IPS-11a (cell line): ENCODE measurements around the gene SVEP1.
"Not testable (repeated sequence)": the region's sequence is repeated elsewhere in the genome, so short reads cannot be mapped to it uniquely, and the experiment has no call there.

Experiments
- H3K4me3 ChIP-seq: one replicate; pipeline ENCODE4 v1.5.1; 2013; ENCODE audit warnings: low read depth, low read length, control low read depth

Gene SVEP1

DNA sequence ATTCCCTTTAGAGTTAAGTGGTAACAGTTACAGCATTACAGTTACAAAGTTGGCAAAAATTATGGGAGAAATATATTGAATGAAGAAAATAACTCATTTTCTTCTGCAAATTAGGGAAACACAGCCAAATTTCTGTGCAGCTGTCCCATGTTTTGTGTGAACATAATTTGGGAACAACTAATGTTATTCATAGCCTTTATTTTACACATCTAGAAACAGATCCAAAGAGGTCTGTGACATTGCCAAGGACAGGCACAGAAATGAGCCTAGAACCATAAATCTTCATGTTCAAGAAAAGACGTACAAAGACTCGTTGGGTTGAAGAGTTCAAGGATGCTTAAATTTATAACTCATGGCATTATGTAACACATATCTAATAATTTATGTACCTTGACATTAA lies 127.8 kb downstream of the SVEP1 start:
- no peak overlapping the region for H3K4me3 ChIP-seq

DNA sequence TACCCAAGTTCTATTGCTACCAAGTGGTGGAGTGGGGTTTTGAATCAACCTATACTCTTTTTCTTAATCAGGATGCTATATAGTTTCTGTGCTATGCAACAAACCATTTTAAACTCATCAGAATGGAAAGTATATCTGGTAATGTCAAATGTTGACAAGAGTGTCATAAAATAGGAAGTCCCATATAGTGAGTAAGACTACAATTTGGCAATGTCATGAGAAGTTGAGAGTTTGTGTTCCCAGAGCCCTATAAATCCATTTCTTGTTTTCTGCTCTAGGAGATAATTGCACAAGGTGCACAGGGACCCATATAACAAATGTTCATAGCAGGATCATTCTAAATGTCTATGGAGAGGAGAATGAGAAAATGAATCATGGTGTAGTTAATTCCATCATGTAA lies 132.1 kb downstream of the SVEP1 start:
- no peak overlapping the region for H3K4me3 ChIP-seq

DNA sequence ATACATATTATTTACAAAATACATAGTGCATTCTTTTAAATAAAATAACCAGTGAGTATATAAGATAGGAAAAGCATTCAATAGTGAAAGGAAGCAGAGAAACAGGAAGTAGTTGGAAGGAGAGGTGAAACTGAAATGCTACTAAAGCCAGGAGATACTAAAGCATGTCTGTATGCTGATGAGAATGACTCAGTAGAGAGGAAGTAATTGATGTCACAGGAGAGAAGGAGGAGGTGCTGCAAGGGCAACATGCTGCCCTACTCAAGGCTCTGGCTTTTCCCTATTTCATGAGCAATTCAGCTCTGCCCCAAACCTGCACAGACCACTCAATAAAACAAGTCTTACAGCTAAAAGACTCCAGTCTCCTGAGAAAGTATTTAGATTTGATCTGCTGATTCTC lies 133.4 kb downstream of the SVEP1 start:
- H3K4me3 ChIP-seq, result no peak overlapping the region

DNA sequence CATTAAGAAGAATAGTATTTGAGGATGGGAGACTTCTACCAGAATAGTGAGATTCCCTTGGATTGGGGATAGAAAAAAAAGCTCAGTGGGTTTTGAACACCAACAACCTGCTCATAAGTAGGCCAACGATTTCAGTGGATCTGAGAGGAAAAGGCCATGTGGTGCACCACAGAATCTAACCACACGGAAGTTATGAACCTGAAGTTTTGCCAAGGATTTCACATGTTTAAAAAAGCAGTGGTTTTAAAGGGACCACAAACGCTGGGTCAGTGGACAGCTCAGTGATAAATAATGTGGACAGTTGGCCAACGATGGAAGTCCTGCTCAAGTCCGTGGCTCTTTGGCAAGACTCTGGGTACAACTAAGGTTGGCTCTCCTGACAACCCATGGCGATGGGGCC lies 134.6 kb downstream of the SVEP1 start:
- H3K4me3 ChIP-seq, result no peak overlapping the region

DNA sequence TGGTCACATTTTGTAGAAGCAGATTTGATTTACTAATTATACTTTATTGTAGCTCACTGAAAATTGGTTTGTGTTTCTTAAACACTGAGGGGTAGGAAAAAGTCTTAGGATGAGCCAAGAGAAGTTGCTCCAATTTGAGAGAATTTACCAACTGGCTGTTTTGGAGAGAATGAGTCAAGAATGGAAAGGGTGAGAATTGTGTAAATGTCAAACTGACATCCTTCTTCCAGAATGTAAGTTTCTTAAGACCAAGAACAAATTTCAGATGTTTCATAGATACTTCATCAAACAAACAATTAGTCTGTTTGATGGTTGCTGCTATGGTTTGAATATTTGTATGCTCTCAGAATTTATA lies 135.7 kb downstream of the SVEP1 start:
- no peak overlapping the region for H3K4me3 ChIP-seq

DNA sequence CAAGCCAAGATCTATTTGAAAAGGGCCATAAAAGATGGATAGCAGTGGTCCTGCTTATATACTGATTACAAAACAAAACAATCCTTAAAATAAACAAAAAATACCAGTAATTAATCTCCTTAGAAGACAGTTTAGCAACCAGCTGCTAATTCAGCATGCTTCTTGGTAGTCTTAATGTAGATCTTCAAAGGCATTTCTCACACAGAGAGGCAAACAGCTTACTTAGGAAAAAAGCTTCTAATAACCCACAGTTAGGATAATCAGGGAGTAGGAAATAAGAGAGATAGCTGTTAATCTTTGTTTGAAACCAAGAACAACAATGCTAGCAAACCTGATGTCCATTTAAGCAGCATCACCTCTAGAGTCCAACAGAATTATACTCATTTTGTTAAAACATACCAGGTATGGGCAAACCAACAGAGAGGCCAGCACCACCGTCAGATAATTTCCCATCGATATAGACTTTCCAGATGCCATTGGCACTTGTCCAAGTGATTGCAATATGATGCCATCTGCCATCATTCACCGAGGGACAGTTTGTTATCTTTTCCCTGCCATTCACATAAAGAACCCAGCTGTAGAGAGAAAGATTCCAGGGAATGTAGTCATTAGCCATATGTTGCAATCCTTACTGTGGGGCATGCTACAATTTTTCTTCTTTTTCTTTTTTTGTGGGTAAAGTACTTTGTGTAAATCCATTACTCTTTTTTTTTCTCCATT lies 136.2 kb downstream of the SVEP1 start:
- no peak overlapping the region for H3K4me3 ChIP-seq

DNA sequence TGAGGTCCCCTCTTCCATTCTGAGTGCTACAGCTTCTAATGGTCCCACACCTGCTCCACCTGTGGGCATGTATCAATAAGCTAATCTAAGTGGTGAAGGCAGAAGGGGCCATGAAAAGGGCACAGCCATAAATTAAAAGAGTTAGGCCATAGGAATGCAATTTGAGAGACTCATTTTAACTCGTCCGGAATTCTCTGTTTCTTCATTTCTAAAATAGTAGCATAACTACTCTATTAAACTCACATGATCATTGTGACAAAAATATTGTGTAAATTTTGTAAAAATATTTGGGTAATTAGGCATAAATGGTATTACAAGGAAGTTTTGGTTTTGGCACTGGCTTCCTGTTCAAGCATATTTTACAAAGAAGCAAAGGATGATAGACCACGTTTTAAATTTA lies 138.7 kb downstream of the SVEP1 start:
- H3K4me3 ChIP-seq, result no peak overlapping the region

DNA sequence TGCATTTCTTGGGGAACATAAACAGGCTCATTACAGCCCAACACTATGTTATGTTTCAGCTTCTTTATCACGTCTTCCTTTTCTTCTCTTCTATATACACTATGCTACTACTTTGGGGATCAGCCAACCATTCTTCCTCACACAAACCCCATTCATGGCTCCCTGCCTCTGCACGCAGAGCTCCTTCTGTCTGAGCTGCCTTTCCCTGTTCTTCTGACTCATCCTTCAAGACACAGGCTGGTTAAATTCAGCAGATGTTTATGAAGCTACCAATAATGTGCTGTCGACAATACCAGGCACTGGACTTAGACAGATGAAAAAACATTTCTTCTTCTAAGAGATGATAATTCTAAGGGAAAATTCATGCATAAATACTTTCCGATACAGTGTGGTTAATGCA lies 139.4 kb downstream of the SVEP1 start:
- no peak overlapping the region for H3K4me3 ChIP-seq

DNA sequence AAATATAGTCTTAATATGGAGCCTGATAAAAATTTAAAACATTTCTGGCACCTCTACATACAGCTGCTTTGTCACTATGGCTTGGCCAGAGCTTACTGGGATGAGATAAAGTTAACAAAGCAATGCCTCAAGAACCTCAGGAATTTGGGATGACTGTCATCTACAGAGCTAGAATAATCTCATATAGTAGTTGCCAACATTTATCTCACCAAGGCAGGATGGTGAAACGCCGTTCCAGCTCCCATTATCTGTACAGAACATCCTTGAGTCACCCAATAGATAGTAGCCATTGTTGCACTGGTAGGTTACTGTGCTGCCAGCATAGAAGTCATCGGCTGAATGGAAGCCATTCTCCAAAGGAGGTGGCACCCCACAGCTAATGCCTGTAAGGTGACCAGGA lies 147.3 kb downstream of the SVEP1 start:
- H3K4me3 ChIP-seq, result no peak overlapping the region

DNA sequence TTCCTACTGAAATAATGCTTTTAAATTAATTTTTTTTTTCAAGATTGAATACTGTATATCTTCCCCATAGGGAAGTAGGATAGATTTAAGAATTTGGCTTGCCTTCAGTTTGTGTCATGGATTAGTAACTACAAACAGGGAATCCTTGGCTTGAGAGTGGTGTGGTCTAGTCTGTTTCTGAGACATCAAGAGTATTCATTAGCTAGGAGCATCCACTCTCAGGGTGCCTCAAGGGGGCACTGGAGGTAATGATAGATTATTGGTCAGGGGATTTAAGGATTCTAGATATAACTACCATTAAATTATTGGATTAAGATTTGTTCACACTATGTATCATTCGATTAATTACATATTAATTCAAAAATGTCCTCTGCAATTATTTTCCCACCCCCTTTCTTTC lies 150.1 kb downstream of the SVEP1 start:
- no peak overlapping the region for H3K4me3 ChIP-seq

DNA sequence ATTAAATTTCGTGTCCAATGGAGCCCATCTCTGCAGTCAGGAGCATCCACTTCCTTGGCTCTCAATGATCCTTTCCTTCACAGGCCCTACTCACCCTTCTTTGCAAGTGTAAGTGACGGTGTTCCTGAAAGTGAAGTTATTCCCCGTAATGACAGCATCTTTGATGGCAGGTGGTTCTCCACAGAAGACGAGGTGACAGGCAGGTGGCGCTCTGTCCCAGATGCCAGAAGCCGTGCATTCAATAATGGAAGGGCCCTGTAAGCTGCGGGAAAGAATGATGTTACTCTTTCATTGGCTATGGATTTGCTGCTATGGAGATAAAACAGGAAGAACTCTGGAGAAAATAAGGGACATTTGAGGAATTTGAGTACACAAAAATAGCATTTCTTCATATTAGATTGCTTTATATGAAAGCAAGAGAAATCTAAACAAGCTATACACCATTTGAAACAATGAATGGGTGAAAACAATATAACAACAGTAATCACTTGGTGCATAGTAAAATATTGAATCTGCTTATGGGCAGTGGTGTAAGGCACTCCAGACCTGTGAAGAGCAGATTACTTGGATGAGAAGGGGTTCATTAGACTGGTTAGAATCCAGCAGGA lies 151.9 kb downstream of the SVEP1 start:
- no peak overlapping the region for H3K4me3 ChIP-seq

DNA sequence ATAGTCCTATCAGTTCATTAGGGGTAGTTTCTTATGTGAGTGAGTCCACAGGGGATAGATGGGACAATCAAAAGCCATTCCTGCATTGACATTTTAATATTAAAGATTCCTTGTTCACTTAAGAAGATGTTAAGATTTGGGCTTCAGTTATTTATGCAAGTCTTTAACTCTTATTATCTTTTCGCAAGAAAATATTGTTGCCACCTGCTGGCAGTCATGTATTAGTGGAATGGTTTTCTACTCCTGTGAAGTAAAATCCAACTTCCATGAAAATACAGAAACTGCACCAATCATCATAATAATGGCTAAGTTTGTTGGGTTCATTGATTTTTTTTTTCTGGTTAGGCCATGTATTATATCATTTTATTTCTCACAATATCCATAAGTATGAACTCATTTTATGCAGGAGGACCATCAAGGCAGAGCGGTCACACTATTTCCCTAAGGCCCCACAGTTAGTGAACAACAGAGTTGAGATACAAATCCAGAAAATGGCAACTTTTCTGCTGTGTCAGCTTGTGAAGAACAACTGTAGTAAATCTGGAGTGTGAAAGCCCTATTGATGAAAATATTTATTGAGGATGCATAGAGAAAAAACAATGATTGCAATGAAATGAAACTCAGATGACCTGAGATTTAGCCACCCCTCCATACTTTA lies 153.4 kb downstream of the SVEP1 start:
- H3K4me3 ChIP-seq, result no peak overlapping the region

DNA sequence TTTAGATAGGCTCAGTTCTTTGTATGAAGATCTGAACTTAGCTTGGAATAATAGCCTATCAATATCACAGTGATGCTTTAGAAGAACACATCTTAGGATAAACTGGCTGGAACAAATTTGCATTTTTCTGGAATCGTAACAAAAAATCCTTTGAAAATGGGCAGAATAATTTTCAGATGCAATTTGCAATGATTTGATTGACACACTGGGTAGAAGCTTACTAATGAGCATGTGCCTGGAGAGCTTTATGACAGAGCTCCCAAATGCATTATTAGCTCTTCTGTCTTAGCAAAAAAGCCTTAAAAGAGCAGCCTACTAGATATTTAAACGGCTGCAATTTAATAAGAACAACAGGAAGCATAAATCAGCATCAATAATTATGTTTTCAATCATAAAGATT lies 165.1 kb downstream of the SVEP1 start:
- H3K4me3 ChIP-seq, result no peak overlapping the region

DNA sequence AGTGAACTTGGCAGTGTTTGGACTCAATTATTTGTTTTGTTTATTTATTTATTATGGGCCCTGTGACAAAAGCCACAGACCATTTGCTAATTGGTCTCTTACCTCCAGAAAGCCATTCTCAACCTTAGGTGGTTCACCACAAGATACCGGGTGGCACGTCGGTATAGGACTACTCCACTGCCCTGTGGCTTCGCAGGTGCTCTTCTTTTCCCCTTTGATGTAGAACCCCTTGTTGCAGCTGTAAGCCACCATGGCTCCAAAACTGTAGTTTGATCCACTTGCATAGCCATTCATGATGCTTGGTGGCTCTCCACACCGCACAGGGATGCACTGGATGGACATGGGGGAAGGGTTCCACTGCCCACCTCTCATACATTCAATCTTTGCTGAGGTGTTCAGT lies 168.6 kb downstream of the SVEP1 start:
- H3K4me3 ChIP-seq, result no peak overlapping the region

DNA sequence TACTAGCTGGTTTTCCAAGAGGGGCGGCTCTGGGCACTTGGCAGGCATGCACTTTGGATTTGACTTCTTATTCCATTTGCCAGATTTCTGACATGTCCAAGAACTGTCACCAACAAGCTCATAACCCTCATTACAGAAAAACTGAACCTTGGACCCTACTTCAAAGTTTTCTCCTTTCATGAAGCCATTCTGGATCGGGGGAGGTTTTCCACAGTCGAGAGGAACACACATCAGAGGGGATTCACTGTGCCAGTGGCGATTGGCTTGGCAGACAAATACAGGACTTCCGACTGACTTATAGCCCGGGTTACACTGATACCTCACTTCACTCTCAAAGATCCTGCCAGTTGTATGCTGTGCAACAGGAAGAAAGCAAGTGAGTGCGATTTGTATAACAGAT lies 170.9 kb downstream of the SVEP1 start:
- no peak overlapping the region for H3K4me3 ChIP-seq

DNA sequence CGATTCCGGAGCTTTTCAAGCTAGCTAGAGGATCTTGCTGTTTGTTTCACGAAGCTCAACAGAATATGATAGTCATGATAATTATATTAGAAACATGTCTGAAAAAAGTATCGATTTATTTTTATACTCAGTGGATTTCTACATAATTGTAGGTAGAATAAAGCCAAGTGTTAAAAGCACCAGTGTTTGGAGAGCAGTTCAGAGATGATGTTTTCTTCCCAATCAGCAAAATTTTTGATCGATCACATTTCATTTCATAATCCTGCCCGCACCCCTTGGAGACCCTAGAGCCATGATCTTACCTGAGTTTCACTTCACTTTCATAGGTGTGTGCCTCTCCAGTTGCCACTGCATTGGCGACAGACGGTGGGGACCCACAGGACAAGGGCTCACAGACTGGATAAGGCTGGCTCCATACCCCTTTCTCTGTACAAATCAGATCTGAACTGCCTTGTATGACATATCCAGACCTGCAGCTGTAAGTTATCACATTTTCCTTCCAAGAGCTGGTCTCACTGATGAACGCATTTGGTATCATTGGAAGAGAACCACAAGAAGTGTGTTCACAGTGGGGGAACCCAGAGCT lies 173.6 kb downstream of the SVEP1 start:
- H3K4me3 ChIP-seq, result no peak overlapping the region

DNA sequence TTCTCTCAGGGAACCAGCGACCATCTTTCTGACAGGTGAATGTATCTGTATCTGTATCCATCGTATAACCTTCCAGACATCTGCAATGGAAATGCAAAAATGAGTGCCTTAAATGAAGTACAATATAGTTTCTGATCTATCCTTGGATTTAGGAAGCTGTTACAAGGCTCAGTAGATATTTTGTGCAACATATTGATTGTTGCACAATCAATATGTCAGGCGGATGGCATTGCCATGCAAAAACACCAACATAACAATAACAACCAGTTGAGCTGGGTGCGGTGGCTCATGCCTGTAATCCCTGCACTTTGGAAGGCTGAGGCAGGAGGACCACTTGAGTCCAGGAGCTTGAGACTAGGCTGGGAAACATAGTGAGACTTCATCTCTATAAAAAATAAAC lies 175.1 kb downstream of the SVEP1 start:
- H3K4me3 ChIP-seq, result no peak overlapping the region

DNA sequence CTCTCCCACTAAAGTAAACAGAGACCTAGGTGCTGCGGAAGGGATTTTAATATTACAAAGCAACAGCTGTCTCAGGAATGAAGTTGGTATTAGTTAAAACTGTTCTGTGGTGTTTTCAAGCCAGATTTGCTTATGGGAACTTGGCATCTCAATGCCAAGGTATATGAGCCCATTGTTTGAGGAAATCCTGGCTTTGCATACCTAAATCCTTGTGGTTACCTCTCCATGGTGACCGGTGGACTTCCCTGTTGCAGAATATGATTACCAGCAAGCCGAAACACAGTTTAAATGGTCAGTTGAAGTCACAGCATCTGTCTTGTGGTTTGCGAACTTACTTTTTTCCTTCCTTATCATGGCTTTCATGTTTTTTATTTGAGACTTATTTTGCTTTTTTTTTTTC lies 179.6 kb downstream of the SVEP1 start:
- H3K4me3 ChIP-seq, result no peak overlapping the region

DNA sequence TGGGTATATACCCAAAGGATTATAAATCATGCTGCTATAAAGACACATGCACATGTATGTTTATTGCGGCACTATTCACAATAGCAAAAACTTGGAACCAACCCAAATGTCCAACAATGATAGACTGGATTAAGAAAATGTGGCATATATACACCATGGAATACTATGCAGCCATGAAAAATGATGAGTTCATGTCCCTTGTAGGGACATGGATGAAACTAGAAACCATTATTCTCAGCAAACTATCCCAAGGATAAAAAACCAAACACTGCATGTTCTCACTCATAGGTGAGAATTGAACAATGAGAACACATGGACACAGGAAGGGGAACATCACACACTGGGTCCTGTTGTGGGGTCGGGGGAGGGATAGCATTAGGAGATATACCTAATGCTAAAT lies 180.5 kb downstream of the SVEP1 start:
- H3K4me3 ChIP-seq, result not testable (repeated sequence)

DNA sequence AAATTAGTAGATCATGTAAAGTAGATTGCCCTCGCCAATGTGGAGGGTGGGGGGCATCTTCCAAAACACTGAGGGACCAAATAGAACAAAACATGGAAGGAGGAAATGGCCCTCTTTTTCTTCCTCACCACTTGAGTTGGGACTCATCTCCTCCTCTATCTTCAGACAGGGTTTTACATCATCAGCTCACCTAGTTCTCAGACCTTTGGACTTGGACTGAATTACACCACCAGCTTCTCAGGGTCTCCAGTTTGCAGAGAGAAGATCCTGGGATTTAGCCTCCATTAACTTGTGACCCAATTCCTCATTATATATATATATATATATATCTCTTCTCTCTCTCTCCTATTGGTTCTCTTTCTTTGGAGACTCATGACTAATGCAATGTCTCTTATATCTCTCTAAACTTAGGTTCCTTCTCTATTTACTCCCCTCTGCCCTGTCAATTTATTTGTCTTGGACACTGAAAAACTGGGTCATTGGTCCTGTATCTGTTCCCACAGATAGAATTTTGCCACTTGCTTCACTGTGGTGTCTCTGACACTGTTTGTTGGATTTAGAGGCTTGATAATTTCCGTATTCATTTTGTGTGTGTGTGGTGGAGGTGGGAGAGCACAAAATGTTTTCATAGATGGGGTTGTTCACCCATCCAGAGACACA lies 187.6 kb downstream of the SVEP1 start:
- no peak overlapping the region for H3K4me3 ChIP-seq

DNA sequence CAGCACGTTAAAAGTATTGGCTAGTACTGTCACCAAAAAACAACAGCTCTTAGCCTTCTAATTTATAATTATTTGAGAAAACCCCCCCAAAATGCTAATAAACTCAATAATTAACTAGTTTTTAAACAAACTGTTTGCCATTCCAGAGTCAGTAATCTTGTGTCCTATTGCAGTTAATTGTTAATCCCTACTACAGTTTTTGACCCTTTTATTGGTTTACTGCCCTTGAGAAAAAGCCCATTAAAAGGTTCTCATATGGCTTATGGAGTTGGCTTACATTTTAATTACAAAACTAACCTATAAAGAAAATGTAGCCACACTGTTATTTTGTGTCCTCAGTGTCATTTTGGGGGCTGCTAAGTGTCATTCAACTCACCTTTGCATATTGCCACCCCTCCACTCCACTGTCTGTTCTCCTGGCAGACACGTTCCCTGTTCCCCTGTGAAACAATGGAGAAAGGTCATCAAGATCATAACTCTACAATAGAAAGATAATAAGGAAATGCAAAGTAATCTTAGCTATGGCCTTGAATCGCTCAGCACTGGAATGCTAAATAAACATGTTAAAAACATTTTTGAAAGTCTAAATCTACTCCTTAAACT lies 190.3 kb downstream of the SVEP1 start:
- no peak overlapping the region for H3K4me3 ChIP-seq
